GM21447 (cell line): ENCODE results near the gene NNMT.

Experiments used
- ATAC-seq: cut with Tn5 transposase; IDR thresholded peaks from one replicate; pipeline ENCODE4 v1.9.1; 2021; ENCODE audit not compliant: unreplicated experiment

The NNMT gene

GRCh38 chr11:114343493-114343892, 47.3 kb downstream of the NNMT start:
- ATAC-seq = no peak

GRCh38 chr11:114344494-114344893, 48.3 kb downstream of the NNMT start:
- no peak for ATAC-seq

GRCh38 chr11:114345575-114346222, 49.5 kb downstream of the NNMT start:
- ATAC-seq = no peak

- ATAC-seq = no peak
These were observed 50.5 kb downstream of the NNMT start for GRCh38 chr11:114346709-114347141.

GRCh38 chr11:114348200-114349191, 52.3 kb downstream of the NNMT start:
- ATAC-seq = no peak

- no peak for ATAC-seq
These were observed 53.8 kb downstream of the NNMT start for GRCh38 chr11:114350022-114350421.

GRCh38 chr11:114353443-114353842, 57.2 kb downstream of the NNMT start:
- ATAC-seq = no peak

GRCh38 chr11:114354076-114354475, 57.9 kb downstream of the NNMT start:
- no peak for ATAC-seq

- ATAC-seq = no peak
These were observed 62.5 kb downstream of the NNMT start for GRCh38 chr11:114358716-114359115.

- no peak for ATAC-seq
These were observed 63.1 kb downstream of the NNMT start for GRCh38 chr11:114359342-114359741.

- no peak for ATAC-seq
These were observed 66.1 kb downstream of the NNMT start for GRCh38 chr11:114362326-114362725.

- no peak for ATAC-seq
These were observed 66.8 kb downstream of the NNMT start for GRCh38 chr11:114362958-114363357.
